CD4-positive, CD25-positive, alpha-beta regulatory T cell (primary cell): ENCODE results near the gene ARPC1A. TPM values are rescaled to one million over a fixed set of nuclear protein-coding genes. Genes with fewer than 3 reads are reported as not detected.
"Not testable (repeated sequence)": the region's sequence is repeated elsewhere in the genome, so short reads cannot be mapped to it uniquely, and the experiment has no call there.

Source experiments
- ATAC-seq, 2 donors: fragments of 150-1000 bp; cut with Tn5 transposase; one replicate each; pipeline ENCODE4 v1.10.0; 2021; ENCODE audit warnings: low read depth in 2 of 2, moderate number of reproducible peaks in 2 of 2, moderate library complexity in 1 of 2
- DNase-seq, 3 donors: peaks; one replicate each; pipeline versions ENCODE4 v3.0.0 to v3.0.0-alpha.2; 2012 to 2022; ENCODE audit warnings: mixed read lengths in 1 of 3
- H3K27ac ChIP-seq: one replicate; pipeline ENCODE4 v1.7.0; 2013; ENCODE audit warnings: mild to moderate bottlenecking, low read length; ENCODE audit not compliant: insufficient read depth, poor library complexity, severe bottlenecking
- H3K27me3 ChIP-seq: one replicate; pipeline ENCODE4 v1.7.0; 2013; ENCODE audit warnings: low read length; ENCODE audit not compliant: control insufficient read depth, insufficient read depth
- H3K36me3 ChIP-seq: one replicate; pipeline ENCODE4 v1.7.0; 2013; ENCODE audit warnings: mild to moderate bottlenecking, low read length, moderate library complexity; ENCODE audit not compliant: control insufficient read depth, insufficient read depth
- H3K4me1 ChIP-seq: 2 replicates; pipeline ENCODE4 v1.7.0; 2013; ENCODE audit warnings: mild to moderate bottlenecking, low read length; ENCODE audit not compliant: insufficient read depth, control insufficient read depth, poor library complexity, severe bottlenecking
- H3K4me3 ChIP-seq: one replicate; pipeline ENCODE4 v1.7.0; 2013; ENCODE audit warnings: low read depth, mild to moderate bottlenecking, low read length, moderate library complexity
- H3K9me3 ChIP-seq, 2 experiments: 1 replicate in 1 of 2; 2 replicates in 1 of 2; pipeline ENCODE4 v1.7.0; 2013; ENCODE audit warnings: low read length in 2 of 2, mild to moderate bottlenecking in 1 of 2, moderate library complexity in 1 of 2; ENCODE audit not compliant: control insufficient read depth in 2 of 2
- H3K27ac Mint-ChIP-seq, 3 donors: one replicate each; pipeline ENCODE4 v1.8.0; 2020 to 2022; ENCODE audit warnings: mild to moderate bottlenecking in 3 of 3, mixed read lengths in 3 of 3, moderate library complexity in 2 of 3
- H3K27me3 Mint-ChIP-seq: one replicate; pipeline ENCODE4 v1.8.0; 2022; ENCODE audit warnings: mild to moderate bottlenecking, mixed read lengths
- H3K36me3 Mint-ChIP-seq: one replicate; pipeline ENCODE4 v1.8.0; 2020; ENCODE audit warnings: mixed read lengths
- H3K4me1 Mint-ChIP-seq, 4 donors: one replicate each; pipeline ENCODE4 v1.8.0; 2020 to 2022; ENCODE audit warnings: mixed read lengths in 4 of 4, mild to moderate bottlenecking in 1 of 4
- H3K4me3 Mint-ChIP-seq, 4 donors: one replicate each; pipeline ENCODE4 v1.8.0; 2020 to 2022; ENCODE audit warnings: mild to moderate bottlenecking in 4 of 4, mixed read lengths in 4 of 4, moderate library complexity in 3 of 4
- H3K9me3 Mint-ChIP-seq, 7 donors: one replicate each; pipeline ENCODE4 v1.8.0; 2020 to 2022; ENCODE audit warnings: mixed read lengths in 7 of 7, mild to moderate bottlenecking in 3 of 7, moderate library complexity in 2 of 7
- polyA plus RNA-seq, 4 donors: library from polyadenylated mRNA; unstranded; fragments of 300-500 nt; fragmentation: Illumina TruSeq; gene quantifications; one replicate each; pipeline ENCODE4 v1.2.3, GENCODE V29; 2021
- total RNA-seq: library from RNA; stranded (reverse); gene quantifications from one replicate; pipeline ENCODE4 v1.2.3, GENCODE V29; 2022

Gene ARPC1A
- total and polyA plus RNA-seq, 5 donors from 2014 or later: 42.5 to 79.0 (median 75.4) TPM

DNA sequence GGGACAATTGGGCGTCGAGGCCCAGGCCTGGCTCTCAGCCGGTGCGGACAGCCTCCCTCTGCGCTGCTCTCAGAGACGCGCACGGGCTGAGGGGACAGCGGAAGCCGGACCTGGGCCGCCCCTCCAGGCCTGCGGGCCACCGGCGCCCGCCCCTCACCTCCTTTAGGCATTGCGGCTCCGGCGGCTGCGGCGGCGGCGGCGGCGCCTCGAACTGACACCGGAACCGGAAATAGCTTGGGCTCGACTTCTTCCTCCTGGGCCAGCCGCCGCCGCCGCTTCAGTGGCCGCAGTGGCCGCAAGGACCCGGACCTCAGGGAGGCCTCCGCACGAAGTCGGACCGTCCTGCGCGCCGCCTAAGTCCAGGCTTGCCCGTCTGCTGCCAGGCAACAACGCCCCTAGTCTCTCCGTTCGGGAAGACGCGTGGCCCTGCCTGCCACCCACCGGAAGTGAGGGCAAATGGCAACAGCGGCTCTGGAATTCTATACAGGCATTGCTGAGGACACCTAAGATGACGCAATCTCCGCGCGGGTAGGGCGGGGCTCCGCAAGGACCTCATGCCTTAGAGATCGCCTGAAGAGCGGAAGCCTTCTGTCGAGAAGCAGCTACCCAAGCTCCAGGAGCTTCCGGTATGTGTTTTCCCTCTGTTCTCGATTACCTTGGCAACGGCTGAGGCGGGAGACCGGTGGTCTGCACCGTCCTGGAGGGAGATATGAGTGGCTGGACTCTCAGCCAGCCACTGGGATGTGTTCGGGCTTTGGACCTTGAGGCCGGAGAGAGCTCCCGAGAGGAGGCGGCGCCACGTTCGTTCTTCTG lies 82.9 kb downstream of the ARPC1A start, which contains the start of the genes BUD31 and PDAP1:
TSS of gene BUD31 (plus strand) at position 591 of the 813 bp plus-strand sequence. CDS start 2,124 bp downstream, outside the sequence.
TSS of gene PDAP1 (minus strand) at position 219 of the 813 bp plus-strand sequence. CDS start at position 170, 49 bp downstream.
- Histone ChIP-seq H3K4me3 (peak within 1 kb of the TSS; percentile 99), H3K9me3 (no peaks in the 10 kb centered on the region), H3K4me1 (peaks cover 37% of the 10 kb centered on the region), H3K36me3 (peaks cover 45% of the 10 kb centered on the region), H3K27me3 (no peaks in the 10 kb centered on the region), H3K27ac (peak within 1 kb of the TSS; percentile 95)
- peak within 1 kb of the TSS; percentile 98 to 100 (median 99) for H3K27ac Mint-ChIP-seq
- peaks cover 14 to 62% (median 39%) of the 10 kb centered on the region in 4 donors for H3K4me1 Mint-ChIP-seq
- H3K4me3 Mint-ChIP-seq: peak within 1 kb of the TSS; percentile 98 to 99 (median 99)
- peak; percentile 92 for ATAC-seq
- H3K9me3 Mint-ChIP-seq: no peaks in the 10 kb centered on the region
- peak; percentile 92 to 99 (median 97) for DNase-seq
- peaks cover 7% of the 10 kb centered on the region for H3K27me3 Mint-ChIP-seq
- peaks cover 20% of the 10 kb centered on the region for H3K36me3 Mint-ChIP-seq

DNA sequence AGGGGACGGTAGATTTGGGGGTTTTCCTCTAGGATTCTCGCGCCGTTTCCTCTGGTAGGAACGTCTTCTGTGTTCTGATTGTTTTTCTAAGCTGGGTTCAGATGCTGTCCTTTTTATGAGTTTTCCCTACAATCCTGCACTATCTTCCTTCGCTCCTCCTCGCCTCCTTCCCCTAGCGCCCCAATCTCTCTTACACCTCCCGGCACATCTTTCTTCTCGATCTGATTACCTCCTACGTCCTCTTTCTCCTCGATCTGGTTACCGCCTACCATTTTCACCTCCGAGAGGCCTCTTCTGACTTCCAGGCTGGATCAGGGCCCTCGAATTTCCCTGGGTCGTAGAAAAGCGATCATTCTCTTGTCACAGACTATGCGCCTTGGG lies 83.5 kb downstream of the ARPC1A start:
- H3K4me1 ChIP-seq: peaks cover 37% of the 10 kb centered on the region
- peak overlapping the region; percentile 95 for H3K27ac ChIP-seq
- H3K4me1 Mint-ChIP-seq: peaks cover 14 to 57% (median 36%) of the 10 kb centered on the region in 4 donors
- H3K4me3 ChIP-seq: peak overlapping the region; percentile 99
- H3K9me3 Mint-ChIP-seq: no peaks in the 10 kb centered on the region
- H3K27me3 Mint-ChIP-seq: peaks cover 7% of the 10 kb centered on the region
- H3K27ac Mint-ChIP-seq: peak overlapping the region; percentile 98 to 100 (median 99)
- H3K9me3 ChIP-seq: no peaks in the 10 kb centered on the region
- peak in 1 of 3 donors; percentile 37 for DNase-seq
- peaks cover 16% of the 10 kb centered on the region for H3K36me3 Mint-ChIP-seq
- no peaks in the 10 kb centered on the region for H3K27me3 ChIP-seq
- H3K4me3 Mint-ChIP-seq: peak overlapping the region; percentile 98 to 99 (median 99)
- ATAC-seq: no peak
- peaks cover 46% of the 10 kb centered on the region for H3K36me3 ChIP-seq

DNA sequence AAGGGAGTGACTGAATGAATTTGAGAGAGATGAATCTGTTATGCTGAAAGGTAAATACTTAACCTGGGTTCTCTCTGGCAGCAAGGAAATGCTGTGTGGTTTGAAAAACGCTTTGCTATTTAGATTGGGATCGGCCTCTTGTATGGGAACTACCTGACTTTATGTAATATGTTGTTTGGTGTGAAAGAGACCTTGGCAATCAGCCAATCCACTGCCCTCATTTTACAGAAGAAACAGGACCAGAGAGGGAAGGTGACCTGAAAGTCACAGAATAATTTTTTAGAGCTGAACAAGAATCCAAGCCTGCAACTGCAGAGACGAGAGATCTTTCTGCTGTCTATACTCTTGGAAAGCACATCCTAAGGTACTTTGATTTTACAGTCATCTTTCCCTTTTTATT lies 84.1 kb downstream of the ARPC1A start:
- no peaks in the 10 kb centered on the region for H3K27me3 ChIP-seq
- H3K36me3 Mint-ChIP-seq: peaks cover 17% of the 10 kb centered on the region
- peak overlapping the region; percentile 98 to 99 (median 99) for H3K4me3 Mint-ChIP-seq
- H3K4me3 ChIP-seq: peak overlapping the region; percentile 99
- peaks cover 7% of the 10 kb centered on the region for H3K27me3 Mint-ChIP-seq
- H3K27ac Mint-ChIP-seq: peak overlapping the region; percentile 98 to 100 (median 99)
- DNase-seq (no peak), ATAC-seq (no peak)
- peak overlapping the region; percentile 95 for H3K27ac ChIP-seq
- H3K36me3 ChIP-seq: peaks cover 44% of the 10 kb centered on the region
- peaks cover 14 to 54% (median 32%) of the 10 kb centered on the region in 4 donors for H3K4me1 Mint-ChIP-seq
- H3K9me3 ChIP-seq: no peaks in the 10 kb centered on the region
- no peaks in the 10 kb centered on the region for H3K9me3 Mint-ChIP-seq
- H3K4me1 ChIP-seq: peaks cover 37% of the 10 kb centered on the region

DNA sequence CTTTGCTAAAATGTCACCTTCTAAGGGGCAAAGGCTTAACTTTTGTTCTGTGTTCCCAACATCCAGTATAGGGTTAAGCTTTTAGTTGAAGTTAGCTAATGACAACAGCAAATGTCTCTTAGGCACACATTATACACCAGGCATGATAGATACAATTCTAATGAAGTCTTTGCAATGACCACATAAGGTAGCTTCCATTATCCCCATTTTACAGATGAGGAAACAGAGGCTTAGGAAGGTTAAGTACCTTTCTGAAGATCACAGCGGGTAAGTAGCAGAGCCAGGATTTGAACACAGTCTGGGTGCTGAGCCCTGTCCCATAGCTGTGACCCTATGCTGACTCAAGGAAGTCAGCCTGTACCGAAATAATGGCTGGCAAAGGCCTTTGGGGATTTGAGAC lies 84.9 kb downstream of the ARPC1A start:
- DNase-seq: no peak
- H3K36me3 ChIP-seq: peaks cover 48% of the 10 kb centered on the region
- H3K27me3 ChIP-seq: no peaks in the 10 kb centered on the region
- no peak for ATAC-seq
- peak overlapping the region; percentile 69 to 98 (median 96) for H3K27ac Mint-ChIP-seq
- H3K4me1 Mint-ChIP-seq: peaks cover 14 to 48% (median 31%) of the 10 kb centered on the region in 4 donors
- H3K36me3 Mint-ChIP-seq: peaks cover 20% of the 10 kb centered on the region
- H3K4me3 Mint-ChIP-seq: peak overlapping the region; percentile 98 to 99 (median 99)
- H3K4me1 ChIP-seq: peaks cover 37% of the 10 kb centered on the region
- H3K9me3 Mint-ChIP-seq: no peaks in the 10 kb centered on the region
- H3K27ac ChIP-seq: no peak overlapping the region
- no peak overlapping the region for H3K4me3 ChIP-seq
- no peaks in the 10 kb centered on the region for H3K9me3 ChIP-seq
- H3K27me3 Mint-ChIP-seq: peaks cover 7% of the 10 kb centered on the region

DNA sequence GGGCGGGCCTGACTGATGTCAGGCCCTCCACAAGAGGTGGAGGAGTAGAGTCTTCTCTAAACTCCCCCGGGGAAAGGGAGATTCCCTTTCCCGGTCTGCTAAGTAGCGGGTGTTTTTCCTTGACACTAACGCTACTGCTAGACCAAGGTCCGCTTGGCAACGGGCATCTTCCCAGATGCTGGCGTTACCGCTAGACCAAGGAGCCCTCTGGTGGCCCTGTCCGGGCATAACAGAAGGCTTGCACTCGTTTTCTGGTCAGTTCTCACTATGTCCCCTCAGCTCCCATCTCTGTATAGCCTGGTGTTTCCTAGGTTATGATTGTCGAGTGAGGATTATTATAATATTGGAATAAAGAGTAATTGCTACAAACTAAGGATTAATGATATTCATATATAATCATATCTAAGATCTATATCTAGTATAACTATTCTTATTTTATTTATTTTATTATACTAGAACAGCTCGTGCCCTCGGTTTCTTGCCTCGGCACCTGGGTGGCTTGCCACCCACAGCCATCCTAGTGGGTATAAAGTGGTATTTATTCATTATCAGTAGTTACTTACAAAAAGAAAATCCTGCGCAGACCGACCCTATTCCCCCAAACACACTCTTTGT lies 89.9 kb downstream of the ARPC1A start:
- not testable (repeated sequence) for ATAC-seq, H3K4me1 ChIP-seq, H3K4me3 Mint-ChIP-seq, H3K27me3 ChIP-seq, H3K9me3 ChIP-seq, H3K27ac Mint-ChIP-seq, H3K4me3 ChIP-seq, H3K27ac ChIP-seq, DNase-seq, H3K27me3 Mint-ChIP-seq, H3K9me3 Mint-ChIP-seq
- Mint-ChIP-seq H3K4me1 (peaks cover 0 to 12% (median 7%) of the 10 kb centered on the region in 4 donors), H3K36me3 (peaks cover 38% of the 10 kb centered on the region)
- H3K36me3 ChIP-seq: peaks cover 91% of the 10 kb centered on the region

Other genes starting within 250 kb of the ARPC1A start
- gene SMURF1, start 181.8 kb upstream of the ARPC1A start, total RNA-seq: 35.3 TPM
- 1 to 10 TPM; 1.3 to 2.1 (median 1.6) TPM for gene SMURF1, start 181.8 kb upstream of the ARPC1A start, polyA plus RNA-seq
- gene KPNA7, start 117.8 kb upstream of the ARPC1A start, total RNA-seq: not detected
- not detected for gene KPNA7, start 117.8 kb upstream of the ARPC1A start, polyA plus RNA-seq
- not detected for gene MYH16, start 53.1 kb upstream of the ARPC1A start, total RNA-seq
- not detected for gene MYH16, start 53.1 kb upstream of the ARPC1A start, polyA plus RNA-seq
- gene ARPC1B, start 48.8 kb downstream of the ARPC1A start, total RNA-seq: 205 TPM
- gene ARPC1B, start 48.8 kb downstream of the ARPC1A start, polyA plus RNA-seq: 100 to 1,000 TPM; 602 to 898 (median 659) TPM
- 52.8 TPM for gene PDAP1, start 82.7 kb downstream of the ARPC1A start, total RNA-seq
- gene PDAP1, start 82.7 kb downstream of the ARPC1A start, polyA plus RNA-seq: 10 to 100 TPM; 17.2 to 27.5 (median 19.7) TPM
- 130 TPM for gene BUD31, start 83.1 kb downstream of the ARPC1A start, total RNA-seq
- 100 to 1,000 TPM; 175 to 251 (median 224) TPM for gene BUD31, start 83.1 kb downstream of the ARPC1A start, polyA plus RNA-seq
- 3.2 TPM for gene PTCD1, start 112.9 kb downstream of the ARPC1A start, total RNA-seq
- gene PTCD1, start 112.9 kb downstream of the ARPC1A start, polyA plus RNA-seq: 1 to 10 TPM in 3 of 4 donors, under 1 TPM in 1; 0.91 to 3.8 (median 3.1) TPM
- gene CPSF4, start 113.0 kb downstream of the ARPC1A start, total RNA-seq: 43.7 TPM
- gene CPSF4, start 113.0 kb downstream of the ARPC1A start, polyA plus RNA-seq: 10 to 100 TPM; 19.4 to 28.8 (median 23.1) TPM
- gene ATP5MF, start 140.3 kb downstream of the ARPC1A start, total RNA-seq: 117 TPM
- gene ATP5MF, start 140.3 kb downstream of the ARPC1A start, polyA plus RNA-seq: 100 to 1,000 TPM; 433 to 595 (median 475) TPM
- 15.8 TPM for gene ZNF789, start 147.0 kb downstream of the ARPC1A start, total RNA-seq
- gene ZNF789, start 147.0 kb downstream of the ARPC1A start, polyA plus RNA-seq: 1 to 10 TPM; 4.2 to 6.9 (median 6.2) TPM
- gene ZNF394, start 174.4 kb downstream of the ARPC1A start, total RNA-seq: 224 TPM
- 10 to 100 TPM; 53.9 to 72.0 (median 69.4) TPM for gene ZNF394, start 174.4 kb downstream of the ARPC1A start, polyA plus RNA-seq
- gene ZKSCAN5, start 178.8 kb downstream of the ARPC1A start, total RNA-seq: 5.8 TPM
- gene ZKSCAN5, start 178.8 kb downstream of the ARPC1A start, polyA plus RNA-seq: 1 to 10 TPM; 2.8 to 5.0 (median 4.2) TPM
- 3.1 TPM for gene FAM200A, start 226.2 kb downstream of the ARPC1A start, total RNA-seq
- gene FAM200A, start 226.2 kb downstream of the ARPC1A start, polyA plus RNA-seq: 10 to 100 TPM in 1 of 4 donors, 1 to 10 TPM in 3; 3.6 to 10.8 (median 5.2) TPM
- 148 TPM for gene ZNF655, start 232.7 kb downstream of the ARPC1A start, total RNA-seq
- gene ZNF655, start 232.7 kb downstream of the ARPC1A start, polyA plus RNA-seq: 100 to 1,000 TPM in 1 of 4 donors, 10 to 100 TPM in 3; 89.9 to 121 (median 95.5) TPM